ENCODE results near the gene SRC. TPM values are rescaled to one million over a fixed set of nuclear protein-coding genes. Genes with fewer than 3 reads are reported as not detected.

SRC gene
- total RNA-seq, 1 donor from 2014 or later, result 128 TPM

DNA sequence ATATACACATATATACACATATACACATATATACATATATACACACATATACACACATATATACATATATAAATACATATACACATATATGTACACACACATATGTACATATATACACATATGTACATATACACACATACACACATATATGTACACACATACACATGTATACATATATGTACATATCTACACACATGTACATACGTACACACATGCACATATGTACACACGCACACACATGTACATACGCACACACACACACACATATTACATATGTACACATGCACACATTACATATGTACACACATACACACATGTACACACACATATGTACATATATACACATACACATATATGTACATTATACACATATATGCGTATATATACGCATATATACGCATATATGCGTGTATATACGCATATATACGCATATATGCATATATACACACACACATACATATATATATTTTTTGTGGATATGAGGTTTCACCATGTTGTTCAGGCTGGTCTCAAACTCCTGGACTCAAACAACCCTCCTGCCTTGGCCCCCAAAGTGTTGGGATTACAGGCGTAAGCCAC, 27.2 kb downstream of the SRC start:
- Mint-ChIP-seq H3K27me3 (no peaks in the 10 kb centered on the region), H3K36me3 (ENCODE audit: insufficient read depth) (peaks cover 17% of the 10 kb centered on the region), H3K27ac (peak overlapping the region; percentile 66), H3K9me3 (ENCODE audit: low read depth) (no peaks in the 10 kb centered on the region), H3K4me3 (ENCODE audit: low read depth) (no peak overlapping the region), H3K4me1 (ENCODE audit: low read depth) (peaks cover 1% of the 10 kb centered on the region)
- no peak for DNase-seq (ENCODE audit: low spot score, unreplicated experiment)
- TF ChIP-seq, protein P1, sequence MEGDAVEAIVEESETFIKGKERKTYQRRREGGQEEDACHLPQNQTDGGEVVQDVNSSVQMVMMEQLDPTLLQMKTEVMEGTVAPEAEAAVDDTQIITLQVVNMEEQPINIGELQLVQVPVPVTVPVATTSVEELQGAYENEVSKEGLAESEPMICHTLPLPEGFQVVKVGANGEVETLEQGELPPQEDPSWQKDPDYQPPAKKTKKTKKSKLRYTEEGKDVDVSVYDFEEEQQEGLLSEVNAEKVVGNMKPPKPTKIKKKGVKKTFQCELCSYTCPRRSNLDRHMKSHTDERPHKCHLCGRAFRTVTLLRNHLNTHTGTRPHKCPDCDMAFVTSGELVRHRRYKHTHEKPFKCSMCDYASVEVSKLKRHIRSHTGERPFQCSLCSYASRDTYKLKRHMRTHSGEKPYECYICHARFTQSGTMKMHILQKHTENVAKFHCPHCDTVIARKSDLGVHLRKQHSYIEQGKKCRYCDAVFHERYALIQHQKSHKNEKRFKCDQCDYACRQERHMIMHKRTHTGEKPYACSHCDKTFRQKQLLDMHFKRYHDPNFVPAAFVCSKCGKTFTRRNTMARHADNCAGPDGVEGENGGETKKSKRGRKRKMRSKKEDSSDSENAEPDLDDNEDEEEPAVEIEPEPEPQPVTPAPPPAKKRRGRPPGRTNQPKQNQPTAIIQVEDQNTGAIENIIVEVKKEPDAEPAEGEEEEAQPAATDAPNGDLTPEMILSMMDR (IDR thresholded peaks at IDR 0.05; ENCODE audit: unreplicated experiment), result no peak

DNA sequence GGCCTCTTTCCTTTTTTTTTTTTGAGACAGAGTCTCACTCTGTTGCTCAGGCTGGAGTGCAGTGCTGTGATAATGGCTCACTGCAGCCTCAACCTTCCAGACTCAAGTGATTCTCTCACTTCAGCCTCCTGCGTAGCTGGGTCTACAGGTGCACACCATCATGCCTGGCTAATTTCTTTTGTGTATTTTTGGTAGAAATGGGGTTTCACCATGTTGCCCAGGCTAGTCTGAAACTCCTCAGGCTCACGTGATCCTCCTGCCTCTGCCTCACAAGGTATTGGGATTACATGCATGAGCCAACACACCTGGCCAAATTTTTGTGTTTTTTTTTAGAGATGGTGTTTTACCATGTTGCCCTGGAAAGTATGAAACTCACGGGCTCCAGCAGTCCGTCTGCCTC, 29.3 kb downstream of the SRC start:
- Mint-ChIP-seq H3K27ac (no peak overlapping the region), H3K27me3 (no peaks in the 10 kb centered on the region), H3K9me3 (ENCODE audit: low read depth) (no peaks in the 10 kb centered on the region), H3K4me3 (ENCODE audit: low read depth) (no peak overlapping the region), H3K36me3 (ENCODE audit: insufficient read depth) (peaks cover 9% of the 10 kb centered on the region), H3K4me1 (ENCODE audit: low read depth) (peaks cover 7% of the 10 kb centered on the region)
- no peak for DNase-seq (ENCODE audit: low spot score, unreplicated experiment)
- TF ChIP-seq, protein P1 (IDR thresholded peaks at IDR 0.05; ENCODE audit: unreplicated experiment), result no peak

DNA sequence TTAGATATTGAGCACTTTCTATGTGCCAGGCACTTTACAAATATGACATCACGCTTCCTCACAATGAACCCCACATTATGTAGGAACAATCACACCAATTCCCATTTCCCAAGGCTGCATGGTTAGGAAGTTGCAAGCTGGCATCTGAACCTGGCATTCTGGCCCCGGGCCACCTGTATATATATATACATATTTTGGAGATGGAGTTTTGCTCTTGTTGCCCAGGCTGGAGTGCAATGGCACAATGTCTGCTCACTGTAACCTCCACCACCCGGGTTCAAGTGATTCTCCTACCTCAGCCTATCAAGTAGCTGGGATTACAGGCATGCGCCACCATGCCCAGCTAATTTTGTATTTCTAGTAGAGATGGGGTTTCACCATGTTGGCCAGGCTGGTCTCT, 30.4 kb downstream of the SRC start:
- TF ChIP-seq, protein P1 (IDR thresholded peaks at IDR 0.05; ENCODE audit: unreplicated experiment), result no peak
- H3K9me3 Mint-ChIP-seq (ENCODE audit: low read depth), result no peaks in the 10 kb centered on the region
- no peak for DNase-seq (ENCODE audit: low spot score, unreplicated experiment)
- no peak overlapping the region for H3K4me3 Mint-ChIP-seq (ENCODE audit: low read depth)
- peaks cover 12% of the 10 kb centered on the region for H3K4me1 Mint-ChIP-seq (ENCODE audit: low read depth)
- no peaks in the 10 kb centered on the region for H3K27me3 Mint-ChIP-seq
- H3K27ac Mint-ChIP-seq, result no peak overlapping the region
- peaks cover 11% of the 10 kb centered on the region for H3K36me3 Mint-ChIP-seq (ENCODE audit: insufficient read depth)

DNA sequence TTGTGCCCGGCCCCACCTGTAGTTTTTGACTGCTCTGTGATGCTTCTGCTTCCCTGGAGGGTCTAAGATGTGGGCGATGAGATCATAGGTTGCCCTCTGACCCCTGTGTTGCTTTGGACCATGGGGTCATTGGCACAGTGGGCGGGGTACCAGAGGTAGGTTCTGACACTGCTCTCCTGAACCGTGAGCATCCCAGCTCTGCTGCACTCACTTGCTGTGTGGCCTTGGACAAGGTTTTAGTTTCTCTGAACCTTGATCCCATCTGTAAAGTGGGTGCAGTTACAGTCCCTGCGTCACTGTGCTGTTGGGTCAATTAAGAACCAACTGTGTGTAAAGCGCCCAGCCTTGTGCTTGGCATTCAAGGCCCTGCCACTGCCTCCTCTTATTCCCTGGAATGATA, 30.9 kb downstream of the SRC start:
- no peaks in the 10 kb centered on the region for H3K9me3 Mint-ChIP-seq (ENCODE audit: low read depth)
- DNase-seq (ENCODE audit: low spot score, unreplicated experiment), result no peak
- H3K4me1 Mint-ChIP-seq (ENCODE audit: low read depth), result peaks cover 12% of the 10 kb centered on the region
- peaks cover 11% of the 10 kb centered on the region for H3K36me3 Mint-ChIP-seq (ENCODE audit: insufficient read depth)
- no peak overlapping the region for H3K4me3 Mint-ChIP-seq (ENCODE audit: low read depth)
- TF ChIP-seq, protein P1 (IDR thresholded peaks at IDR 0.05; ENCODE audit: unreplicated experiment), result no peak
- H3K27ac Mint-ChIP-seq, result no peak overlapping the region
- H3K27me3 Mint-ChIP-seq, result no peaks in the 10 kb centered on the region

DNA sequence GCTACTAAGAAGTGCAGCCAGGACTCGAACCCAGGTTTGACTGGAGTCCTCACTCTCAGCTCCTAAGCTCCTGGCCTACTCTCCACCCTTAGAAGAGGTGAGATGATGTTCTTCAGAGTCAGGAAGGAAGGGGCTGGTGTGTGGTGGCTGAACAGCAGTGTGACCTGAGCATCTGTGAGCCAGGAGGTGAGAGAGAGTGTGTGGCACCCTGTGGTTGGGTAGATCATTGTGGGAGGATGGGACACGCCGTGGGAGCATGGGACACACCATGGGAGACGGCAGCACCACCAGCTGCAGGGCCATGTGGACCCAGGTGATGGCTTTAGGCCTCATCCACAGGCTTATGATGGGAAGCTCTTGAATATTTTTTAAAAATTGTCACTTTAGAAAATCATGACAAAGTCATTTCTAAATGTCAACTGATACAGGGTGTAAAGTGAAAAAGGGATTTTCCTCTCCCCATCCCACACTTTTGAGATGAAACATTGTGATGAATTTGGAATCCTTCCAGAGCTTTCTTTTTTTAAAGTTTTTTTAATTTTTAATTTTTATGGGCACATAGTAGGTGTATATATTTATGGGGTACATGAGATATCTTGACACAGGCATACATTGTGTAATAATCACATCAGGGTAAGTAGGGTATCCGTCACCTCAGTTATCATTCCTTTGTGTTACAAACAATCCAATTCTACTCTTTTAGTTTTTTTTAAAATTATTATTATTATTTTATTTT, 31.6 kb downstream of the SRC start:
- Mint-ChIP-seq H3K27ac (no peak overlapping the region), H3K4me3 (ENCODE audit: low read depth) (no peak overlapping the region), H3K36me3 (ENCODE audit: insufficient read depth) (peaks cover 9% of the 10 kb centered on the region), H3K27me3 (no peaks in the 10 kb centered on the region), H3K4me1 (ENCODE audit: low read depth) (peaks cover 12% of the 10 kb centered on the region), H3K9me3 (ENCODE audit: low read depth) (no peaks in the 10 kb centered on the region)
- no peak for DNase-seq (ENCODE audit: low spot score, unreplicated experiment)
- TF ChIP-seq, protein P1 (IDR thresholded peaks at IDR 0.05; ENCODE audit: unreplicated experiment), result no peak
